CD4-positive, alpha-beta T cell treated with Interferon alpha-2 for 1 hour (primary cell): Measurements from ENCODE around the gene MTMR6.
A peak's percentile ranks its signal among the peaks of the same experiment; 100 is the strongest.

Experiments
- DNase-seq, 2 donors: peaks; one replicate each; pipeline ENCODE4 v3.0.0-alpha.2; 2020 to 2022

MTMR6 gene

GRCh38 chr13:25276748-25277147 lies 10.5 kb downstream of the MTMR6 start:
- DNase-seq: no peak

DNA sequence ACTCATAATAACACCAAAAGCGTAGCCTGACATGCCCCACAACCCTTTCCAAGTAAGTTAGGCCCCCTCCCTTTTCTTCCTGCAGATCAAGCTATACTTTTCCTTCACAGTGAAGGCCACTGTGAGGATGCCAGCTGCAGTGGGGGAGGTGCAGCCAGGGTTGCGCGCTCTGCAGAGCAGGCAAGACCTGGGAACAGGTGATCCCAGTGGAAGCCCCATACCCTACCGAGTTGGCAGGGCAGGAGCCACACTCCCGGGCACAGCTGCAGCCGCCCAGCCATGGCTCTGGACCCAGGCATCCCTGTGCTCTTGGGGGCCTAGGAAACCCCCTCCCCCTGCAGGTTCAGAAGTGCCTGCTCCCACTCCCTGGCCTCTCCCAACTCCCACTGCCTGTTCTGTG lies 18.7 kb downstream of the MTMR6 start:
- DNase-seq: no peak

- peak in 1 of 2 donors; percentile 31 for DNase-seq
Measured at GRCh38 chr13:25267715-25268114, 19.6 kb downstream of the MTMR6 start.

GRCh38 chr13:25266706-25267105 lies 20.6 kb downstream of the MTMR6 start:
- DNase-seq: no peak

GRCh38 chr13:25262261-25262660 lies 25.0 kb downstream of the MTMR6 start:
- DNase-seq: no peak

GRCh38 chr13:25253702-25254101 lies 33.6 kb downstream of the MTMR6 start:
- DNase-seq: no peak

GRCh38 chr13:25252752-25253151 lies 34.5 kb downstream of the MTMR6 start:
- no peak for DNase-seq

DNA sequence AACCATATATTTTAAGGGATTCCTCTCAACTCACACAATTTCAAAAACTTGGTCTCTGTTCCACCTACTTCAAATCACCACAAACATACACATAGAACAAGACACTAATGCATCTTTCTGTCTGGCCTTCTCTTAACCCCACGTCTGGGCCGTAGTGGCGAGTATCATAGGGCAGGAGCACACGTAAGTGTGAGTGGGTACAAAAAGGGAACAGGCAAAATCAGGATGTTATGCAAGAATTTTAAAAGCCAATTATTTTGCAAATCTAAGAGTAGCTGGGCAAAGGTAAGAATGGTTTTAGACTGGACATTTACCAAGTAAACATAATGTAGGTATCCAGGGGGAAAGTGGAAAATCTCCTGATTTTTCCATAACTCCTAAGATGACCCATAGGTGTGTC lies 35.1 kb downstream of the MTMR6 start:
- DNase-seq: no peak

DNA sequence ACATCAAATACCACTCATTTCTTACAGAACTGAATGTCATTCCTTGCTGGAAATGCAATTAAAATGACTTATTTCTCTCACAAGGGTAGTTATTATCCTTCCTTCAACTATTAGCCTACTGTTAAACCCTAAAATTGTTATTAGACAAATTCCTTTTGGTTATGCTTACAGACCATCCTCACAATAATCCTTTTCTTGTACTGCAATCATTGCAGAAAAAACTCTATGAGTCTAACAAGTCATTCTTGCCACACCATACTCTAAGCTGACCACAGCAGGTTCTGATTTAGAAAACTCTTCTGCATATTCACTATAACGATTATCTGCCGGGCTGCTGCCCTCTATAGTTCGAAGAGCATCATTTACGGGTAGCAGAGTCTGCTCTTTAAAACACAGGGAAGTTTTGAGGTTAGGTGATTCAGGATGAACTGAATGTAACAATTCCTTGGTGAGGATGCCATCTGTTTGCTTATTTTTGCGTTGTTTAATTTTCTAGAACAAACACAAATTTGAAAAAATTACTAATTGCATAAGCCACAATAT lies 38.2 kb downstream of the MTMR6 start:
- DNase-seq: peak in 1 of 2 donors; percentile 12

GRCh38 chr13:25248071-25248470 lies 39.2 kb downstream of the MTMR6 start:
- DNase-seq: no peak

DNA sequence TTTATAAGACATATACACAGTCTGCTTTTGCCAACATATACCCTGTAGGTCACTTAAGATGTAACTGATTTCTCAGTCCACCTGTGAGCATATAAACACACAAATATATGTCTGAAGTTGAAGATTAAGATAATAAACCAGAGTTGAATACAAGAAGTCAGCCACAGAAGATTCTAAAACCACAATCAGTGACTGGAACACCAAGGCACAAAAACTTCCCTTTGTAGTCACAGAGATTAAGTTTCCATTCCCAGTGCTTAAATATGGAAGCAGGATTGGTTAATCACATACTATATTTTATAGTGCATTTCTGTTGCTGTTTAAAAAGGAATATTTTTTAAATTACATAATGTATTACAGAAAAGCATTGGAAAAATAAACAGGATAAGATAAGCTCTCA lies 39.9 kb downstream of the MTMR6 start:
- DNase-seq: no peak

DNA sequence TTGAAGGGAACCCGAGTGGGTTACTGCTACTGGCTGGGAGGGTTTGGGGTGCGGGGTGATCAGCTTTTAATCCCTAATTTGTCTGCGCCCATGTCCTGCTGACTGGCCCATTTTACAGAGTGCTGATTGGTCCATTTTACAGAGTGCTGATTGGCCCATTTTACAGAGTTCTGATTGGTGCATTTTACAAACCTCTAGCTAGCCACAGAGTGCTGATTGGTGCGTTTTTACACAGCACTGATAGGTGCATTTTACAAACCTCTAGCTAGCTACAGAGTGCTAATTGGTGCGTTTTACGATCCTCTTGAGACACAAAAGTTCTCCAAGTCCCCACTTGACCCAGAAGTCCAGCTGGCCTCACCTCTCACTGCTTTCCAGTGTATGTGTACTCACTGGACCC lies 43.2 kb downstream of the MTMR6 start:
- no peak for DNase-seq

DNA sequence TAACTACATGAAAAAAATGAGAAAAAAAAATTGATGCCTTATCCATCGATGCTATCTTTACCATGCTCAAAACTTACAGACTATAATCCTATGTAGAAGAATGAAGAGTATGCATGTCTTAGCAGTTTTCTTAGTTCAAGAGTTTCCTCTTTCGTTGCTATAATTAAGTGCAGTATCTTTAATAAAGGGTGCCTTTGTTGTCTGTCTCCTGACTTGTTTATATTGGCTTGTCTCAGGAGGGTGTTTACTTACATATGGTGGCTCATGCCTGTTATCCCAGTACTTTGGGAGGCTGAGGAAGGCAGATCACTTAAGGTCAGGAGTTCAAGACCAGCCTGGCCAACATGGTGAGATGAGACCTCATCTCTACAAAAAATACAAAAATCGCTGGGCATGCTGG lies 44.3 kb downstream of the MTMR6 start:
- no peak for DNase-seq

DNA sequence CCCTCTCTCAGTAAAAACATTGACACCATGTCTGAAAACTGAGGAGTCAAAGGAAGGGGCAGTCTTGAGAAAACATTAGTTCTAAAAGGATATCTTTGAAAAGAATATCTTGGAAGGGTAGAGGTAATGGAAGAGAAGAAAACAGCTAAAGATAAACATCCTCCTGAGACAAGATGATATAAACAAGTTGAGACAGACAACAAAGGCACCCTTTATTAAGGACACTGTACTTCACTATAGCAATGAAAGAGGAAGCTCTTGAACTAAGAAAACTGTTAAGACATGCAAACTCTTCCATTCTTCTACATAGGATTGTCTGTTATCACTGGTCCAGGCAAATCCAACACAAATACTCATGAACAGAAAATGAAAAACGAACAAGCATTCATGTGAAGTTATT lies 46.3 kb downstream of the MTMR6 start:
- DNase-seq: no peak

DNA sequence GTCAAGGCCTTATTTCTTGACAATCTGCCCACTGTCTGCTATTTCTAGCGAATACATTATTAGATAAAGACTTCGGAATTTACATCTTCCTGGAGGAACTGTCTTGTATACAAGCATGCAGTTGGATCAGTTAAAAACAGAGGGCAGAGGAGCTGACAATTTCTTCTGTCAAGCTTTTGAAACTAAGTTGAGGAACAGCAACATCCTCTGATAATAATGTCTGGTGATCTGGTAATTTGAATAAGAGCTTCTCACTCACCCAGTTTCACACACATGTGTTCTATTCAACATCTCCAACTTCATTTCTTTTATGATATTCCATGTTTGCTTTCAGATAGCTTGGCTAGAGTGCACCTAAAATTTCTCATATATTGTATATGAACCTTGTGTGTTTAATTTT lies 50.2 kb downstream of the MTMR6 start:
- DNase-seq: no peak

DNA sequence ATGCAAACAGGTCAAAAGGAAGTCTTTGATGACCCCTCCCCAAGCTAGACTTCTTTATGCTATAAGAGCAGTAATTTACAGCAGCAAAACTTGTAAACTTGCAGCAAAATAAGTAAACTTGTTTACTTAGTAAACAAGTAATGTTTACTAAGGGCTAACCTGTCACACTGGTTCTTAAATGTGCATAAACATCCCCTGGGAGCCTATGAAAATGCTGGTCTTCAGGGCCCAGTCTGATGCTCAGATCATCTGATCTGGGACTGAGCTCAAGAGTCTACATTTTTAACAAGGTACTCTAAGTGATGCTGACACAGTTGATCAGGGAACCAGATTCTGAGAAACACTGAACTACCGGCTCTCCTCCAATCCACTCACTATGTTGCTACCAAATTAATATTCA lies 53.4 kb downstream of the MTMR6 start:
- no peak for DNase-seq

- peak in 1 of 2 donors; percentile 35 for DNase-seq
Measured at GRCh38 chr13:25232937-25233515, 54.3 kb downstream of the MTMR6 start.

DNA sequence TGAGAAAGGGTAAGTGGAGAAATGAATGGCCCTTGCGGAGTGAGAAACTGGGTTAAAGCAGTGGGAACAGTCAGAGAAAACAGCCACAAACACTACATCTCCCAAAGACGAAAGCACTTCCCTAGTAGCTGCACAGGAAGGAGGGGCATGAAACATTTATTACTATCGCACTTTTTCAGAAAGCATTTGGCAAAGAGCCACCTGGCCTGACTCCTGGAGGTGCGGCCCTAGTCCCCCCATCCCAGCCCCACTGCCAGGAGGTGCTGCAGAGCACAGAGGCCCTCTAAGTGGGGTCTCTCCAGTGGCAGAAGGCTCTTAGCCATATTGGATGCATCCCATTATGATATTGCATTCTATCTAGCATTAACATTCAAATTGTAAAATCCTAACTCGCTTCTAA lies 55.8 kb downstream of the MTMR6 start:
- no peak for DNase-seq

- DNase-seq: no peak
Measured at GRCh38 chr13:25227690-25228089, 59.6 kb downstream of the MTMR6 start.

DNA sequence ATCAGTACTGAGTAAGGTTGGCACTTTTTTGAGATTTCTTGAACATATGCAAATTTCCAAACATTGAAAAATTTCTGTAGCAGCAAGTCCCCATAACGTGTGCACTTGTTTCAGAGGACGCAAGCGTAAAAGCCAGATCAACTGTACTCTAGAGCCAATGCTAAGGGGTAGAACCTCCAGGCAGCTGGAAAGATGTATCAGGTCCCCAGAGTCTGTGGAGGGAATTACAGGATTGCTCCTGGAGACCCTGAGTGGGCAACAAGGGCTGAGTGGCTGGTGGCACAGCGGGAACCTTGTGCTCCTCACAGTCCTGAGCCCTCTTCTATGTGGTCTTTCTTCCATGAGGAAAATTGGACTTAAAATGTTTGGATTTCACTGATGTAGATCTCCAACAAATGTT lies 61.3 kb downstream of the MTMR6 start:
- no peak for DNase-seq

- no peak for DNase-seq
Measured at GRCh38 chr13:25224151-25224550, 63.1 kb downstream of the MTMR6 start.

DNA sequence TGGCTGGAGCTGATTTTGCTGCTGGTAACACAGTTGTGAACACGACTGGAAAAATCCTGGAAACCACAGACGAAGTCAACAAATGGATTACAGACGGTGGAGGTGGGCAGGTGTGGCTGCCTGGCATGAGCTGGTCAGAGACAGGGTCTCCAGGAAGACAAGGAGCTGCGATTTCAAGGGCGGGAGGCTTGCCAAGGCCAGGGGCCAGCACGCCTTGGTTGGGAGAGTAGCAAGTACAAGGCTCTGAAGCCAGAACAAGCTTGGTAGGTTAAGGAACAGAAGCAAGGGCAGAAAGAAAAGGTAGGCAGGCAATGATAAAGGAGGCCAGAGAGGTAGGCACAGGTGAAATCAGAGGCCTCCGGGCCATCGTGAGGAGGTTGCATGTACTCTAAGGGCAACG lies 64.5 kb downstream of the MTMR6 start:
- no peak for DNase-seq

- no peak for DNase-seq
Measured at GRCh38 chr13:25218019-25218418, 69.3 kb downstream of the MTMR6 start.

DNA sequence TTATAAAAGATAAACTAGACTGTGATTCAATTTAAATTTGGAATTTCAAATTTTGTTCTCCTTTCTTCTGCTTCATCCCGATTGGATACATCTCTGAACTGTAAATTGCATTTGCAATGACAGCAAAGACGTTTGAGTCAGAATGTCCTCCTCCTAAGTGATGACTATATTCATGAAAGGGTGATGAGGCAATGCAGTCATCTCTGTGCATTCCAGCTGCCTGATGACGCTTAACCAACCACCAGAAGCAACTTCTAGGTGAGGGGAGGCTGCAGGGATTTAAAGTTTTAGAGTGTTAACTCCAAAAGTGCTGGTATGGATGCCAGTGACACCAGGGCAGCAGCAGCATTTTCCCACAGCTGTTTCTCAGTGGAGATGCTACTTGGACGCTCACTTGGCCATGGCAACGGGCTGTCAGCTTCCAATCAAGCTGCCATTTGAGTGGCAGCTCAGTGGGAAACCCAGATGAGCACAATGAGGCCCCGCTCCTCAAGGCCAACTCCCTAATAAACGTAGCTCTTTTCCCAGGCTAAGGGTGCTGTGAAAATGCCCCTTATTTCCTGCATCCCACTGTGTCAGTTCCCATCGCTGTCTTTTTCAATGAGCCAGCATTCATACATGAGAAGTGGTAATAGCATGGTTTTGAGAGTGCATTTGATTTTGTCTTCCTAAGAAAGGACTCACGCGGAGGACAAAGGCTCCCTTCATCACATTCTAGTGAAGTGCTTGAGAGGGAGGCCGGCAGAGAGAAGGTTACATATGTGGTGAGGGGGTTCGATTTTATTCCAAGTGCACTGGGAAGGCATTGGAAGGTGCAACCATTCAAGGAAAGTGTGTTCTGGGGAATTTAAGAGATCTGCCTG lies 70.0 kb downstream of the MTMR6 start:
- no peak for DNase-seq

DNA sequence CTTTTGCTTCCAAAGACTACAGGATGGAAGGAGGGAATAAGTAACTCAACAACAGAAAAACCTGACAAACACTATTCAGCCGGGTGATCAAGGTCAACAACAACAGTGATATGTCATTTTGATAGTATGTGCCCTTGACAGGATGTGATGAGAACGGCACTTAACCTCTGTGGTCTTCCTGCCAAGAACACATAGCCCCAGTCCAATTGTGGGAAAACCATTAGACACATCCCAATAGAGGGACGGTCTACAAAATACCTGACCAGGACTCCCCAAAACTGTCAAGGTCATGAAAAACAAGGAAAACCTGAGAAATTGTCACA lies 72.1 kb downstream of the MTMR6 start:
- DNase-seq: no peak
